ENCODE data around the gene NRG2. TPM values are rescaled to one million over a fixed set of nuclear protein-coding genes. Genes with fewer than 3 reads are reported as not detected.

Gene NRG2
- total RNA-seq, 3 donors from 2014 or later (not counting 1 experiment from before 2014, with no cell fraction given) = 0.21 to 0.50 (median 0.40) TPM

- Histone ChIP-seq H3K27me3 (ENCODE audit: control insufficient read depth, insufficient read depth, low read length) (no peaks in the 10 kb centered on the region), H3K4me1 (ENCODE audit: control insufficient read depth, insufficient read depth, low read length) (peaks cover 5% of the 10 kb centered on the region), H3K4me3 (ENCODE audit: low read length) (no peak overlapping the region), H3K9me3 (ENCODE audit: control insufficient read depth, insufficient read depth, low read length) (no peaks in the 10 kb centered on the region), H3K27ac (ENCODE audit: low read length) (no peak overlapping the region), H3K36me3 (ENCODE audit: control insufficient read depth, insufficient read depth, low read length) (no peaks in the 10 kb centered on the region)
- DNase-seq (no peak), ATAC-seq (no peak)
- Mint-ChIP-seq H3K4me3 (no peak overlapping the region), H3K27ac (no peak overlapping the region), H3K27me3 (ENCODE audit: low read depth in 2 of 2) (peaks cover 7 to 18% of the 10 kb centered on the region in 2 donors), H3K9me3 (no peaks in the 10 kb centered on the region), H3K36me3 (no peaks in the 10 kb centered on the region), H3K4me1 (no peaks in the 10 kb centered on the region)
- TF ChIP-seq CTCF (IDR thresholded peaks at IDR 0.05) = no peak
- intact Hi-C loops (cut with micrococcal nuclease) = no loop called here
- WGBS (ENCODE audit: insufficient coverage) = 74% methylated on average over 9 of the region's 9 CpGs
Measured at GRCh38 chr5:139872052-139872766, 170.9 kb downstream of the NRG2 start.

GRCh38 chr5:139871614-139872013 lies 171.5 kb downstream of the NRG2 start:
- no peak for TF ChIP-seq CTCF (IDR thresholded peaks at IDR 0.05)
- WGBS (ENCODE audit: insufficient coverage) = 84% methylated on average over 9 of the region's 9 CpGs
- no peak for ATAC-seq

GRCh38 chr5:139870677-139871076 lies 172.4 kb downstream of the NRG2 start:
- Mint-ChIP-seq H3K4me3 (no peak overlapping the region), H3K36me3 (no peaks in the 10 kb centered on the region), H3K27me3 (ENCODE audit: low read depth in 2 of 2) (peaks cover 12 to 18% of the 10 kb centered on the region in 2 donors), H3K4me1 (no peaks in the 10 kb centered on the region), H3K27ac (no peak overlapping the region), H3K9me3 (no peaks in the 10 kb centered on the region)
- TF ChIP-seq CTCF (IDR thresholded peaks at IDR 0.05) = no peak
- DNase-seq (no peak), ATAC-seq (no peak)
- Histone ChIP-seq H3K27ac (ENCODE audit: low read length) (no peak overlapping the region), H3K9me3 (ENCODE audit: control insufficient read depth, insufficient read depth, low read length) (no peaks in the 10 kb centered on the region), H3K4me3 (ENCODE audit: low read length) (no peak overlapping the region), H3K4me1 (ENCODE audit: control insufficient read depth, insufficient read depth, low read length) (no peaks in the 10 kb centered on the region), H3K36me3 (ENCODE audit: control insufficient read depth, insufficient read depth, low read length) (no peaks in the 10 kb centered on the region), H3K27me3 (ENCODE audit: control insufficient read depth, insufficient read depth, low read length) (no peaks in the 10 kb centered on the region)
- intact Hi-C loops (cut with micrococcal nuclease) = no loop called here
- WGBS (ENCODE audit: insufficient coverage) = no CpG with 5 or more reads among the region's 1 CpG

More at GRCh38 chr5:139871614-139872013, 171.5 kb downstream of the NRG2 start:
- no peaks in the 10 kb centered on the region for H3K36me3 ChIP-seq (ENCODE audit: control insufficient read depth, insufficient read depth, low read length)
- DNase-seq = no peak
- H3K9me3 ChIP-seq (ENCODE audit: control insufficient read depth, insufficient read depth, low read length) = no peaks in the 10 kb centered on the region
- no peak overlapping the region for H3K27ac Mint-ChIP-seq
- no peaks in the 10 kb centered on the region for H3K27me3 ChIP-seq (ENCODE audit: control insufficient read depth, insufficient read depth, low read length)
- no peaks in the 10 kb centered on the region for H3K36me3 Mint-ChIP-seq
- H3K4me1 Mint-ChIP-seq = no peaks in the 10 kb centered on the region
- H3K4me1 ChIP-seq (ENCODE audit: control insufficient read depth, insufficient read depth, low read length) = no peaks in the 10 kb centered on the region
- peaks cover 11 to 18% of the 10 kb centered on the region in 2 donors for H3K27me3 Mint-ChIP-seq (ENCODE audit: low read depth in 2 of 2)
- intact Hi-C loops (cut with micrococcal nuclease) = no loop called here
- no peak overlapping the region for H3K4me3 ChIP-seq (ENCODE audit: low read length)
- no peak overlapping the region for H3K4me3 Mint-ChIP-seq
- H3K27ac ChIP-seq (ENCODE audit: low read length) = no peak overlapping the region
- no peaks in the 10 kb centered on the region for H3K9me3 Mint-ChIP-seq
